PFSK-1 (cell line): ENCODE measurements around the gene ABLIM2.

Experiments
- FOXP2 ChIP-seq: optimal IDR thresholded peaks from 2 replicates; pipeline ENCODE3; 2011; ENCODE audit warnings: borderline replicate concordance, control low read depth, inconsistent platforms; ENCODE audit not compliant: insufficient read depth; ENCODE audit errors: extremely low read length, extremely low read depth
- POLR2AphosphoS5 ChIP-seq: IDR thresholded peaks from 2 replicates; pipeline ENCODE4 v1.6.1; 2012; ENCODE audit warnings: low read depth, mild to moderate bottlenecking, control low read depth, low read length, moderate library complexity
- SIN3A ChIP-seq: IDR thresholded peaks from 2 replicates; pipeline ENCODE4 v1.6.1; 2012; ENCODE audit warnings: mild to moderate bottlenecking, low read length, moderate library complexity, borderline replicate concordance; ENCODE audit not compliant: insufficient read depth
- TAF1 ChIP-seq: IDR thresholded peaks from 2 replicates; pipeline ENCODE4 v1.6.1; 2012; ENCODE audit warnings: low read length, control low read depth, borderline replicate concordance; ENCODE audit not compliant: insufficient read depth
- TF ChIP-seq, protein P1 (sequence below), 2 experiments: IDR thresholded peaks; 2 replicates each; pipeline versions ENCODE4 v1.6.1 to v1.8.0; 2011 to 2012; ENCODE audit warnings: low read depth in 2 of 2, low read length in 2 of 2, control low read depth in 1 of 2, inconsistent platforms in 1 of 2, mild to moderate bottlenecking in 1 of 2, moderate library complexity in 1 of 2; ENCODE audit not compliant: insufficient read depth in 1 of 2

Gene ABLIM2

GRCh38 chr4:7962609-7963508 lies 195.8 kb downstream of the ABLIM2 start:
- TF ChIP-seq, protein P1, sequence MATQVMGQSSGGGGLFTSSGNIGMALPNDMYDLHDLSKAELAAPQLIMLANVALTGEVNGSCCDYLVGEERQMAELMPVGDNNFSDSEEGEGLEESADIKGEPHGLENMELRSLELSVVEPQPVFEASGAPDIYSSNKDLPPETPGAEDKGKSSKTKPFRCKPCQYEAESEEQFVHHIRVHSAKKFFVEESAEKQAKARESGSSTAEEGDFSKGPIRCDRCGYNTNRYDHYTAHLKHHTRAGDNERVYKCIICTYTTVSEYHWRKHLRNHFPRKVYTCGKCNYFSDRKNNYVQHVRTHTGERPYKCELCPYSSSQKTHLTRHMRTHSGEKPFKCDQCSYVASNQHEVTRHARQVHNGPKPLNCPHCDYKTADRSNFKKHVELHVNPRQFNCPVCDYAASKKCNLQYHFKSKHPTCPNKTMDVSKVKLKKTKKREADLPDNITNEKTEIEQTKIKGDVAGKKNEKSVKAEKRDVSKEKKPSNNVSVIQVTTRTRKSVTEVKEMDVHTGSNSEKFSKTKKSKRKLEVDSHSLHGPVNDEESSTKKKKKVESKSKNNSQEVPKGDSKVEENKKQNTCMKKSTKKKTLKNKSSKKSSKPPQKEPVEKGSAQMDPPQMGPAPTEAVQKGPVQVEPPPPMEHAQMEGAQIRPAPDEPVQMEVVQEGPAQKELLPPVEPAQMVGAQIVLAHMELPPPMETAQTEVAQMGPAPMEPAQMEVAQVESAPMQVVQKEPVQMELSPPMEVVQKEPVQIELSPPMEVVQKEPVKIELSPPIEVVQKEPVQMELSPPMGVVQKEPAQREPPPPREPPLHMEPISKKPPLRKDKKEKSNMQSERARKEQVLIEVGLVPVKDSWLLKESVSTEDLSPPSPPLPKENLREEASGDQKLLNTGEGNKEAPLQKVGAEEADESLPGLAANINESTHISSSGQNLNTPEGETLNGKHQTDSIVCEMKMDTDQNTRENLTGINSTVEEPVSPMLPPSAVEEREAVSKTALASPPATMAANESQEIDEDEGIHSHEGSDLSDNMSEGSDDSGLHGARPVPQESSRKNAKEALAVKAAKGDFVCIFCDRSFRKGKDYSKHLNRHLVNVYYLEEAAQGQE (IDR thresholded peaks at IDR 0.05; ENCODE audit: insufficient read depth in 1 of 2, low read depth in 2 of 2, low read length in 2 of 2): no peak

GRCh38 chr4:7960790-7961655 lies 197.6 kb downstream of the ABLIM2 start:
- no peak for TF ChIP-seq FOXP2
- TF ChIP-seq, protein P1 (IDR thresholded peaks at IDR 0.05; ENCODE audit: insufficient read depth in 1 of 2, low read depth in 2 of 2, low read length in 2 of 2): no peak

DNA sequence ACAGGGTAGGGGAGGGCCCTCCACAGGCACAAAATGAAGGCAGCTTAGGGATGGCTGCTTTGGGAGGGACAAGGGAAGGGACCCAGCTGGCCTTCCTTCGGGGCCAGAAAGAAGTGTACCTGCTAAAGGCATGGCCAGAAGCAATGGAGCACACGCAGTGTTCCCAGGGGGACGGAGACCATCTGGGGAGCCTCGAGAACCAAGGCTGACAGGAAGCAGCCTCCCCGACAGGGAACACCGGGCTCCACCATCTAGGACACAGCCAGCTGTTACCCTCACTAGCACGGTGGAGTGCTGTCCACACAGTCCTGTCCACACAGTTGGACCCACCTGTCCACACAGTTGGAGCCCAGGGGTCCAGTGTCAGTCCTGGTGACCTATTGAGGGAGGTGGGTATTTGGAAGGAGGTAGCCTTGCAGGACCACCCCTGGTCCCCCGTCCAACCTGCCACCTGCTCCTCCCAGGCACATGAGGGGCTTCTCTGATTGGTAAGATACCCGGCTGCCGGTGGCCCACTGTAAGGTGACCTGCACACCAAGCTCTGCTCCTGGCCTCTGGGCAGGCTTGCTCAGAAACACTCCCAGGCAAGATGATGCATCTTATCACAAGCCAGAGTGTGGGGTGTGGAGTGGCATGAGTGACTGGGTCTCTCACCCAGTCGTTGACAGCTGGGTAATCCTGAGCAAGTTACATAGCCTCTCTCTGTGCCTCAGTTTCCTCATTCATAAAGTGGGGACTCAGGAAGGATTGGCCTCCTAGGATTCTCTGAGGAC lies 198.4 kb downstream of the ABLIM2 start:
- TF ChIP-seq POLR2AphosphoS5 (no peak), FOXP2 (no peak), SIN3A (no peak), TAF1 (no peak)
- TF ChIP-seq, protein P1 (IDR thresholded peaks at IDR 0.05; ENCODE audit: insufficient read depth in 1 of 2, low read depth in 2 of 2, low read length in 2 of 2): no peak

- no peak for TF ChIP-seq POLR2AphosphoS5
- TF ChIP-seq FOXP2: no peak
- TF ChIP-seq, protein P1 (IDR thresholded peaks at IDR 0.05; ENCODE audit: insufficient read depth in 1 of 2, low read depth in 2 of 2, low read length in 2 of 2): no peak
- no peak for TF ChIP-seq SIN3A
- no peak for TF ChIP-seq TAF1
Observed at GRCh38 chr4:7959078-7959477, 199.5 kb downstream of the ABLIM2 start.
